HepG2 (cell line): ENCODE results near the gene PTPN18. TPM values are rescaled to one million over a fixed set of nuclear protein-coding genes. Genes with fewer than 3 reads are reported as not detected.
A peak's percentile ranks its signal among the peaks of the same experiment; 100 is the strongest.

Experiments used
- ATAC-seq: fragments of 200-7000 bp; cut with Tn5 transposase; 3 replicates; pipeline ENCODE4 v1.9.1; 2020; ENCODE audit warnings: mild to moderate bottlenecking, moderate library complexity
- BruUV-seq: library from RNA; stranded (reverse); fragments of 400-500 nt; replicated peaks from 2 replicates; lab custom pipeline; 2021; lab: Mats Ljungman, UMichigan
- CTCF ChIA-PET: fragments of 300-600 bp; formaldehyde crosslinking; extraction: SDS; loops from one replicate; lab custom pipeline; 2021; ENCODE audit warnings: low total read pairs, inconsistent platforms, low intra/inter-chr PET ratio; lab: Yijun Ruan, JAX
- POLR2A ChIA-PET: fragments of 350-600 bp; sonication (Branson Sonifier 250); formaldehyde crosslinking; loops from one replicate; lab custom pipeline; 2020; ENCODE audit warnings: antibody characterized with exemption, inconsistent platforms; lab: Yijun Ruan, JAX
- DNase-seq: peaks from one replicate; pipeline ENCODE4 v3.0.0-alpha.2; 2015; ENCODE audit warnings: low spot score
- FAIRE-seq: peaks from 3 replicates; lab custom pipeline; 2011; peaks lifted over from hg19 to GRCh38; lab: Jason Lieb, UNC
- H2AFZ ChIP-seq: one replicate; pipeline ENCODE4 v1.6.1; 2011; ENCODE audit warnings: low read length, inconsistent platforms
- H3K27ac ChIP-seq: fragments of 300-600 bp; 3 replicates; pipeline ENCODE4 v1.8.0; 2011; ENCODE audit warnings: mixed run types, mild to moderate bottlenecking, mixed read lengths, low read length, inconsistent platforms; ENCODE audit not compliant: insufficient read depth; ENCODE audit errors: extremely low read length
- H3K27me3 ChIP-seq, 2 experiments: fragments of 200-600 bp in 1 of 2; 2 replicates in 1 of 2; 3 replicates in 1 of 2; pipeline versions ENCODE4 v1.6.0 to v1.8.0; 2011; ENCODE audit warnings: low read length in 2 of 2, mild to moderate bottlenecking in 2 of 2, moderate library complexity in 2 of 2, inconsistent platforms in 1 of 2; ENCODE audit not compliant: insufficient read depth in 2 of 2, control insufficient read depth in 1 of 2
- H3K36me3 ChIP-seq, 2 experiments: fragments of 200-600 bp in 1 of 2; replicated peaks in 1 of 2; 2 replicates in 1 of 2; 3 replicates in 1 of 2; pipeline versions ENCODE4 v1.5.1 to v1.8.0; 2011; ENCODE audit warnings: low read length in 2 of 2, inconsistent platforms in 1 of 2; ENCODE audit not compliant: insufficient read depth in 2 of 2, control insufficient read depth in 1 of 2
- H3K4me1 ChIP-seq: 2 replicates; pipeline ENCODE4 v1.5.1; 2012; ENCODE audit warnings: low read length, inconsistent platforms; ENCODE audit not compliant: insufficient read depth
- H3K4me2 ChIP-seq: 2 replicates; pipeline ENCODE4 v1.6.0; 2011; ENCODE audit warnings: low read depth, low read length, inconsistent platforms
- H3K4me3 ChIP-seq, 3 experiments: fragments of 200-600 bp in 1 of 3; sonication (generic), shearing (Covaris generic) in 1 of 3; replicated peaks in 1 of 3; 2 replicates each; pipeline ENCODE4 v1.5.1; 2011 to 2016; ENCODE audit warnings: low read length in 3 of 3, inconsistent platforms in 2 of 3, low read depth in 2 of 3, mild to moderate bottlenecking in 2 of 3, control low read depth in 1 of 3, mixed read lengths in 1 of 3; ENCODE audit not compliant: insufficient read depth in 1 of 3
- H3K79me2 ChIP-seq: one replicate; pipeline ENCODE4 v1.6.1; 2011; ENCODE audit warnings: low read length, inconsistent platforms; ENCODE audit not compliant: insufficient read depth
- H3K9ac ChIP-seq: 2 replicates; pipeline ENCODE4 v1.6.0; 2011; ENCODE audit warnings: mild to moderate bottlenecking, low read depth, low read length, inconsistent platforms; ENCODE audit not compliant: insufficient read depth
- H3K9me3 ChIP-seq: 2 replicates; pipeline ENCODE4 v1.5.1; 2012; ENCODE audit warnings: mild to moderate bottlenecking, low read length
- H4K20me1 ChIP-seq: 2 replicates; pipeline ENCODE4 v1.6.0; 2011; ENCODE audit warnings: inconsistent platforms, mild to moderate bottlenecking, low read length, moderate library complexity; ENCODE audit not compliant: insufficient read depth
- MAFG ChIP-seq: sonication (generic); formaldehyde crosslinking; IDR thresholded peaks from 2 replicates; pipeline ENCODE4 v1.5.1; 2020; ENCODE audit warnings: mild to moderate bottlenecking, missing genetic modification reagents
- MAFK ChIP-seq, 2 experiments: IDR thresholded peaks in 1 of 2; conservative IDR thresholded peaks in 1 of 2; 2 replicates each; pipeline ENCODE4 v1.6.1; 2011; ENCODE audit warnings: improper control_type of control experiment in 2 of 2, low read length in 2 of 2
- MYNN ChIP-seq: sonication (generic); formaldehyde crosslinking; IDR thresholded peaks from 2 replicates; pipeline ENCODE4 v1.4.0; 2020; ENCODE audit warnings: mild to moderate bottlenecking, low read depth, missing genetic modification reagents
- TBP ChIP-seq: sonication (generic); formaldehyde crosslinking; IDR thresholded peaks from 2 replicates; pipeline ENCODE4 v1.5.0; 2020; ENCODE audit warnings: missing genetic modification reagents
- ZNF350 ChIP-seq: sonication (generic); formaldehyde crosslinking; IDR thresholded peaks from 2 replicates; pipeline ENCODE4 v1.4.0; 2020; ENCODE audit warnings: mild to moderate bottlenecking, low read depth, missing genetic modification reagents, borderline replicate concordance
- WGBS: methylation state at CpG from one replicate; pipeline ENCODE4 v1.1.6; 2017; ENCODE audit warnings: low lambda C conversion rate; 5-methylcytosine and 5-hydroxymethylcytosine counted together
- in situ Hi-C: cut with HindIII; loops from 2 replicates; pipeline ENCODE4 v1.10.0; 2017; ENCODE audit warnings: low pct_unique_long_range_greater_than_20kb; ENCODE audit not compliant: extremely low pct_ligation_motif_present
- intact Hi-C: fragments of 100-400 bp; cut with micrococcal nuclease; formaldehyde crosslinking; loops from one replicate; pipeline ENCODE4 v1.10.0; 2022; ENCODE audit not compliant: unreplicated experiment
- polyA plus RNA-seq, 8 experiments: library from polyadenylated mRNA; depleted of rRNA in 3 of 8; stranded (reverse) in 7 of 8; unstranded in 1 of 8; fragments of >200 nt; fragmentation: Illumina TruSeq in 4 of 8; extraction: Trizol in 4 of 8; gene quantifications; 2 replicates each; pipeline versions ENCODE4 v1.2.1 to v1.2.3, GENCODE V29; 2011 to 2016; ENCODE audit warnings: low read depth in 4 of 8, missing spikeins in 1 of 8, mixed read lengths in 1 of 8; ENCODE audit not compliant: insufficient read depth in 1 of 8
- total RNA-seq, 5 experiments: library from RNA; depleted of rRNA; stranded (reverse); fragments of >200 nt; fragmentation: Illumina TruSeq; extraction: Trizol; gene quantifications; 2 replicates each; pipeline ENCODE4 v1.2.3, GENCODE V29; 2016; ENCODE audit warnings: low read depth in 1 of 5
- TF ChIP-seq, protein P1 (sequence below), 2 experiments: sonication (generic) in 1 of 2; formaldehyde crosslinking in 1 of 2; IDR thresholded peaks; 2 replicates each; pipeline versions ENCODE4 v1.5.1 to v1.6.1; 2011 to 2020; ENCODE audit warnings: borderline replicate concordance in 1 of 2, low read depth in 1 of 2, low read length in 1 of 2, mild to moderate bottlenecking in 1 of 2, missing genetic modification reagents in 1 of 2, moderate library complexity in 1 of 2

The PTPN18 gene
- total and polyA plus RNA-seq, 2 of the 13 experiments (the other 11 are each of a cell fraction or from before 2014, with no cell fraction given), result 14.8 to 39.6 TPM

DNA sequence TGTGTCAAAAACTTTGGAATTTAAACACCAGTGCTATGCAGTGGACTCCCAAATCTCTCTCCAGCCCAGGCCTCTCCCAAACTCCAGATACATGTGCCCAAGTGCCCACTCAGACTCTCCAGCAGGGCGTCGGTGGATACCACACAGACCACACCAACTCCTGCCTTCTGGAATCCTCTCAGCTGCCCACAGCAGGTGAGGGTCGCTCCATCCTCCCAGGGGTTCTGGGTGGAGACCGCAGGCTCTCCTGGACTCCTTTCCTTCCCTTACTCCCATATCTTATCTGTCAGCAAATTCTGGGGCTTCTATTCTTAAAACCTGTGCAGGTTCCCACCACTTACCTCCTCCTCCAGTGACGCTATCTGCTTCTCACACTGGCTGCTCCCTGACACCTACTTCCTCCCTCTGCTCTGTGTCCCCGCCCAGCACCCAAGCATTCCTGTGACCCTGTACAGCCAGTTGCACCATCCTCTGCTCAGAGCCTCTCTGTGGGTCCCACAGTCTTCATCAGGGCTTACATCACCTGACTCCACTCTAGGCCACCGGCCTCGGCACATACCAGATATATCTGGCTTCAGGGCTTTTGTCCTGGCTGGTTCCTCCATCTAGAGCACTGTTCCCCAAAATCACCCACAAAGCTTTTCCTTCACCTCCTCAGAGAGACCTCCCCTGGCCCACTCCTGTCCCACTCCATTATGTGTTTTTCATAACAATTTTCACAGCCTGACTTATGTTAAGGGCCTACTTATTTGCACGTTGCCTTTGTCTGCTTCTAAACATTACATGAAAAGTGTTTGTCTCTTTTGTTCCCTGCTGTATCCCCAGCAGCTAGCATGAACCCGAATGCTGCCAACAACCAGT lies 15.7 kb upstream of the PTPN18 start:
- TF ChIP-seq TBP (no peak), MYNN (CRISPR knock-in tag) (no peak), ZNF350 (CRISPR knock-in tag) (no peak), MAFG (no peak), MAFK (conservative IDR thresholded peaks at IDR 0.05 in 1 of 2, IDR thresholded peaks at IDR 0.05 in 1 of 2; ENCODE audit: low read length in 2 of 2) (0 out of 4 replicates have a peak, but pooled peaks of 1 of the 2 experiments have one; percentile 19)
- TF ChIP-seq, protein P1, sequence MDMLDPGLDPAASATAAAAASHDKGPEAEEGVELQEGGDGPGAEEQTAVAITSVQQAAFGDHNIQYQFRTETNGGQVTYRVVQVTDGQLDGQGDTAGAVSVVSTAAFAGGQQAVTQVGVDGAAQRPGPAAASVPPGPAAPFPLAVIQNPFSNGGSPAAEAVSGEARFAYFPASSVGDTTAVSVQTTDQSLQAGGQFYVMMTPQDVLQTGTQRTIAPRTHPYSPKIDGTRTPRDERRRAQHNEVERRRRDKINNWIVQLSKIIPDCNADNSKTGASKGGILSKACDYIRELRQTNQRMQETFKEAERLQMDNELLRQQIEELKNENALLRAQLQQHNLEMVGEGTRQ (IDR thresholded peaks at IDR 0.05; ENCODE audit: low read depth, low read length), result no peak
- TF ChIP-seq, protein P1 (CRISPR knock-in tag; IDR thresholded peaks at IDR 0.05; ENCODE audit: borderline replicate concordance), result no peak
- TF ChIP-seq, all 625 proteins: peak for 1
- WGBS, result 95% methylated on average over 10 of the region's 10 CpGs
- Histone ChIP-seq H3K4me1 (peaks cover 49% of the 10 kb centered on the region), H2AFZ (no peak overlapping the region), H4K20me1 (no peaks in the 10 kb centered on the region; the same call in 1 of the 2 replicates), H3K4me2 (no peak overlapping the region), H3K9me3 (no peaks in the 10 kb centered on the region), H3K4me3 (no peak overlapping the region), H3K79me2 (peaks cover 23% of the 10 kb centered on the region), H3K27me3 (peaks cover 0 to 6% of the 10 kb centered on the region in 2 experiments; a peak in 2 of 5 replicates), H3K36me3 (peaks cover 8 to 15% of the 10 kb centered on the region in 2 experiments), H3K9ac (no peak overlapping the region), H3K27ac (no peak overlapping the region)
- ChIA-PET CTCF (no interaction called here), POLR2A (interaction anchor here (3.4 to 4.6 kb wide), 2 partner anchors 12 to 14 kb away, joined by 11 to 120 read pairs; partner anchors contain the start of gene PTPN18)
- no peak for ATAC-seq
- intact Hi-C loops (loop anchor here (5.0 kb wide), 1 partner anchor 752 kb away; the partner anchor contains the start of gene FAM168B), in situ Hi-C loops (loop anchor here (10.0 kb wide), 2 partner anchors 185 to 405 kb away; no protein-coding TSS in a partner anchor)
- FAIRE-seq, result no peak
- DNase-seq, result no peak
- BruUV-seq, result no TSS peak
